Lung (tissue), 12 donors: ENCODE measurements around the gene GOSR2. TPM values are rescaled to one million over a fixed set of nuclear protein-coding genes. Genes with fewer than 3 reads are reported as not detected.

ENCODE experiments used
- ATAC-seq: fragments of 200-7000 bp; cut with Tn5 transposase; one replicate; pipeline ENCODE4 v1.9.1; 2020; ENCODE audit warnings: moderate number of reproducible peaks; ENCODE audit not compliant: insufficient read depth, low FRiP score
- DNase-seq, 3 donors: peaks; one replicate each; pipeline ENCODE4 v3.0.0-alpha.2; 2013 to 2017
- H3K27ac ChIP-seq, 2 donors: one replicate each; pipeline ENCODE4 v1.5.1; 2013; ENCODE audit warnings: mild to moderate bottlenecking in 2 of 2, moderate library complexity in 2 of 2, control low read depth in 1 of 2, inconsistent platforms in 1 of 2, low read depth in 1 of 2, low read length in 1 of 2
- H3K27me3 ChIP-seq, 3 donors: one replicate each; pipeline ENCODE4 v1.5.1; 2013; ENCODE audit warnings: low read length in 2 of 3; ENCODE audit not compliant: control insufficient read depth in 3 of 3, insufficient read depth in 3 of 3
- H3K36me3 ChIP-seq, 4 donors: one replicate each; pipeline ENCODE4 v1.5.1; 2013; ENCODE audit warnings: low read length in 4 of 4, mild to moderate bottlenecking in 1 of 4, moderate library complexity in 1 of 4; ENCODE audit not compliant: control insufficient read depth in 4 of 4, insufficient read depth in 4 of 4
- H3K4me1 ChIP-seq, 5 donors: one replicate each; pipeline ENCODE4 v1.5.1; 2013; ENCODE audit warnings: low read length in 5 of 5, mild to moderate bottlenecking in 2 of 5, moderate library complexity in 1 of 5; ENCODE audit not compliant: control insufficient read depth in 5 of 5, insufficient read depth in 5 of 5
- H3K4me3 ChIP-seq: one replicate; pipeline ENCODE4 v1.5.1; 2013; ENCODE audit warnings: mild to moderate bottlenecking, control low read depth, moderate library complexity
- H3K9ac ChIP-seq, 2 donors: one replicate each; pipeline ENCODE4 v1.5.1; 2013; ENCODE audit warnings: low read length in 2 of 2, control low read depth in 1 of 2; ENCODE audit not compliant: insufficient read depth in 1 of 2
- H3K9me3 ChIP-seq, 4 donors: one replicate each; pipeline ENCODE4 v1.5.1; 2013; ENCODE audit warnings: low read length in 3 of 4, mild to moderate bottlenecking in 1 of 4, moderate library complexity in 1 of 4; ENCODE audit not compliant: control insufficient read depth in 4 of 4, insufficient read depth in 3 of 4
- WGBS, 2 donors: extraction: QIAGEN DNeasy Blood & Tissue Kit; methylation state at CpG; one replicate each; pipeline ENCODE4 v1.1.7; 2013; 5-methylcytosine and 5-hydroxymethylcytosine counted together
- polyA plus RNA-seq, 2 donors: library from polyadenylated mRNA; stranded (reverse); fragments of 200-250 nt; gene quantifications; one replicate each; pipeline ENCODE4 v1.2.1, GENCODE V29; 2013
- total RNA-seq, 2 donors: library from RNA; depleted of rRNA in 1 of 2; stranded (reverse); fragments of >200 nt in 1 of 2; gene quantifications; one replicate each; pipeline ENCODE4 v1.2.1, GENCODE V29; 2014 to 2021
- TF ChIP-seq, protein P1 (sequence below): IDR thresholded peaks from 2 replicates; pipeline ENCODE4 v1.5.1; 2012; ENCODE audit warnings: mild to moderate bottlenecking; ENCODE audit errors: control extremely low read depth, extremely low read depth
- donor health status: control.
- donor health status: control.
- donor health status: Bipolar disorder and iron deficiency.
- donor health status: healthy.
- donor health status: DM: yes; HTN: yes; CAD: no.

GOSR2 gene
- total and polyA plus RNA-seq, 4 donors: 22.4 to 52.9 (median 42.0) TPM

DNA sequence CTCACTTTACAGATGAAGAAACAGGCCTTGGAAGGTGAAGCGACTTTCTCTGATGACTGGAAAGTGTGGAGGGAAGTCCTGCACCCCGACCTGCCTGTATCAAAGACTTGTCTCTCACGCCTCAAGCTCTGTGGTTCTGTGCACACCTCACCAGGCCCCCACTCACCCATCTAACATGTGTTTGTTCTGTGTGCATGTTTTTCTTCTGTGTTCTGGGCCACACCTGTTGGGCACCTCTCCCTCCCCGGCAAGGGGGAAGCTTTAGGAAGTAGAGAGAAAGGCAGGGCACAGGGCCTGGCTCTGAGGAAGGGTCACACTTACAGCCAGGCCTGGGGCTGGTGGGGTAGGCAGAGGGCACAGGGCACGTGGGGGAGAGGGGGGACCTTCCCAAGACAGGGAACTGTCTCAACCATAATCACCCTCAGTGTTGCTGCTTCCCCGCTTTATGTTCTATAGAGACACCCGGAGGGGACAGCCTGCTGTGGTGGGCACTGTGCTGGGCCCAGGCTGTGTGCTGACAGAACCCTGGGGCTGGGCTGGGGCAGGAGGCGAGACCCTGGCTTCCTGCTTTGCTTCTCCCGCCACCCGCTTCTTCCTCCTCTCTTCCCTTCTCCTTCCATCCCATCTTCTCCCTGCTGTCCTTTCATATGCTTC is 48.8 kb downstream of the GOSR2 start:
- Histone ChIP-seq H3K27ac (no peak overlapping the region), H3K4me1 (peaks cover 0 to 4% (median 0%) of the 10 kb centered on the region in 5 donors), H3K9ac (no peak overlapping the region), H3K36me3 (no peaks in the 10 kb centered on the region), H3K9me3 (peaks cover 0 to 2% (median 0%) of the 10 kb centered on the region in 4 donors), H3K27me3 (peaks cover 4 to 15% (median 5%) of the 10 kb centered on the region in 3 donors), H3K4me3 (no peak overlapping the region)
- TF ChIP-seq, protein P1, sequence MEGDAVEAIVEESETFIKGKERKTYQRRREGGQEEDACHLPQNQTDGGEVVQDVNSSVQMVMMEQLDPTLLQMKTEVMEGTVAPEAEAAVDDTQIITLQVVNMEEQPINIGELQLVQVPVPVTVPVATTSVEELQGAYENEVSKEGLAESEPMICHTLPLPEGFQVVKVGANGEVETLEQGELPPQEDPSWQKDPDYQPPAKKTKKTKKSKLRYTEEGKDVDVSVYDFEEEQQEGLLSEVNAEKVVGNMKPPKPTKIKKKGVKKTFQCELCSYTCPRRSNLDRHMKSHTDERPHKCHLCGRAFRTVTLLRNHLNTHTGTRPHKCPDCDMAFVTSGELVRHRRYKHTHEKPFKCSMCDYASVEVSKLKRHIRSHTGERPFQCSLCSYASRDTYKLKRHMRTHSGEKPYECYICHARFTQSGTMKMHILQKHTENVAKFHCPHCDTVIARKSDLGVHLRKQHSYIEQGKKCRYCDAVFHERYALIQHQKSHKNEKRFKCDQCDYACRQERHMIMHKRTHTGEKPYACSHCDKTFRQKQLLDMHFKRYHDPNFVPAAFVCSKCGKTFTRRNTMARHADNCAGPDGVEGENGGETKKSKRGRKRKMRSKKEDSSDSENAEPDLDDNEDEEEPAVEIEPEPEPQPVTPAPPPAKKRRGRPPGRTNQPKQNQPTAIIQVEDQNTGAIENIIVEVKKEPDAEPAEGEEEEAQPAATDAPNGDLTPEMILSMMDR: no peak
- DNase-seq (no peak), ATAC-seq (no peak)
- WGBS, 2 donors: 82% methylated on average over 10 of the region's 10 CpGs

DNA sequence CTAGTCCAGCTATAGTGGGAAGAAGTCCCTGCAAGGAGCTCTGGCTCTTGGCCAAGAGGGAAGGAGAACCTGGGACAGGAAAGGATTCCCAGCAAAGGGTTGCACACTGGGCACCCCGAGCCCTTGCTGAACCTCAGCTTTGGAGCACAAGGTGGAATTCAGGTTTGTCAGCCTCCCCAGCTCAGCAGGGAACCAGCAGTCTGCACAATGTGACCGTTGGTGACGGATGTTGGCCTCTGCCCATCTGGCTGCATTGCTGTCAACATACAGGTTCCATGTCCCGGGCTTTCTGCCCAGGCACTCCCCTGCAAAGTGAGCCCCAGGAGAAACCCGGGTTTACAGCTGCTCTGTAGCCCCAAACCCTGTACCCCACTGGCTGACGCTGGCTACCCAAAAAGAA is 49.4 kb downstream of the GOSR2 start:
- peaks cover 0 to 4% (median 0%) of the 10 kb centered on the region in 5 donors for H3K4me1 ChIP-seq
- no peaks in the 10 kb centered on the region for H3K36me3 ChIP-seq
- DNase-seq: no peak
- TF ChIP-seq, protein P1: no peak
- H3K4me3 ChIP-seq: no peak overlapping the region
- H3K9ac ChIP-seq: no peak overlapping the region
- WGBS, 2 donors: 63 to 72% methylated on average over 6 of the region's 6 CpGs
- no peak for ATAC-seq
- peaks cover 9 to 21% (median 11%) of the 10 kb centered on the region in 3 donors for H3K27me3 ChIP-seq
- H3K9me3 ChIP-seq: peaks cover 0 to 2% (median 0%) of the 10 kb centered on the region in 4 donors
- no peak overlapping the region for H3K27ac ChIP-seq

GRCh38 chr17:46974086-46974485 is 51.1 kb downstream of the GOSR2 start:
- 63 to 70% methylated on average over 11 of the region's 11 CpGs for WGBS, 2 donors
- Histone ChIP-seq H3K27ac (no peak overlapping the region), H3K27me3 (peaks cover 10 to 30% (median 21%) of the 10 kb centered on the region in 3 donors), H3K4me1 (peaks cover 0 to 12% (median 0%) of the 10 kb centered on the region in 5 donors), H3K9me3 (peaks cover 0 to 2% (median 0%) of the 10 kb centered on the region in 4 donors), H3K36me3 (no peaks in the 10 kb centered on the region), H3K4me3 (no peak overlapping the region), H3K9ac (no peak overlapping the region)
- ATAC-seq (no peak), DNase-seq (no peak)
- TF ChIP-seq, protein P1: no peak
